HG03196 (cell line): ENCODE data around the gene PRRT3.
"Not testable (repeated sequence)": the region's sequence is repeated elsewhere in the genome, so short reads cannot be mapped to it uniquely, and the experiment has no call there.

Source experiments
- ATAC-seq: cut with Tn5 transposase; IDR thresholded peaks from one replicate; pipeline ENCODE4 v1.9.1; 2021; ENCODE audit not compliant: unreplicated experiment

Gene PRRT3

GRCh38 chr3:9918261-9919038 is 33.8 kb downstream of the PRRT3 start:
- no peak for ATAC-seq

- ATAC-seq, result no peak
Observed at GRCh38 chr3:9917820-9918219, 34.4 kb downstream of the PRRT3 start.

- ATAC-seq, result no peak
Observed at GRCh38 chr3:9916734-9917680, 35.2 kb downstream of the PRRT3 start, which contains the start of gene IL17RC. IL17RC (plus strand) TSS chr3:9917098; CDS start chr3:9917316, 218 bp downstream.

- no peak for ATAC-seq
Observed at GRCh38 chr3:9916346-9916733, 35.9 kb downstream of the PRRT3 start.

- no peak for ATAC-seq
Observed at GRCh38 chr3:9915254-9916141, 36.7 kb downstream of the PRRT3 start.

GRCh38 chr3:9914559-9915253 is 37.5 kb downstream of the PRRT3 start:
- no peak for ATAC-seq

- ATAC-seq, result no peak
Observed at GRCh38 chr3:9914011-9914410, 38.2 kb downstream of the PRRT3 start.

- ATAC-seq, result no peak
Observed at GRCh38 chr3:9913601-9914000, 38.6 kb downstream of the PRRT3 start.

- no peak for ATAC-seq
Observed at GRCh38 chr3:9912294-9912935, 39.8 kb downstream of the PRRT3 start.

GRCh38 chr3:9911863-9912262 is 40.3 kb downstream of the PRRT3 start:
- no peak for ATAC-seq

- no peak for ATAC-seq
Observed at GRCh38 chr3:9909221-9910013, 42.8 kb downstream of the PRRT3 start.

- ATAC-seq, result no peak
Observed at GRCh38 chr3:9908286-9908685, 43.9 kb downstream of the PRRT3 start.

- ATAC-seq, result no peak
Observed at GRCh38 chr3:9906480-9906879, 45.7 kb downstream of the PRRT3 start.

GRCh38 chr3:9903904-9904303 is 48.3 kb downstream of the PRRT3 start:
- no peak for ATAC-seq

GRCh38 chr3:9903238-9903624 is 49.0 kb downstream of the PRRT3 start:
- no peak for ATAC-seq

- no peak for ATAC-seq
Observed at GRCh38 chr3:9902372-9903237, 49.6 kb downstream of the PRRT3 start, which contains the start of gene IL17RE. IL17RE (plus strand) TSS chr3:9902848; CDS start chr3:9902933, 85 bp downstream.

- ATAC-seq, result no peak
Observed at GRCh38 chr3:9901967-9902366, 50.2 kb downstream of the PRRT3 start.

GRCh38 chr3:9900965-9901415 is 51.2 kb downstream of the PRRT3 start:
- ATAC-seq, result not testable (repeated sequence)
